ENCODE data around the gene TEKT3.

GRCh38 chr17:15289285-15290183, 51.9 kb downstream of the TEKT3 start:
- TF ChIP-seq POLR2A (IDR thresholded peaks at IDR 0.05), result no peak
- TF ChIP-seq, protein P1, sequence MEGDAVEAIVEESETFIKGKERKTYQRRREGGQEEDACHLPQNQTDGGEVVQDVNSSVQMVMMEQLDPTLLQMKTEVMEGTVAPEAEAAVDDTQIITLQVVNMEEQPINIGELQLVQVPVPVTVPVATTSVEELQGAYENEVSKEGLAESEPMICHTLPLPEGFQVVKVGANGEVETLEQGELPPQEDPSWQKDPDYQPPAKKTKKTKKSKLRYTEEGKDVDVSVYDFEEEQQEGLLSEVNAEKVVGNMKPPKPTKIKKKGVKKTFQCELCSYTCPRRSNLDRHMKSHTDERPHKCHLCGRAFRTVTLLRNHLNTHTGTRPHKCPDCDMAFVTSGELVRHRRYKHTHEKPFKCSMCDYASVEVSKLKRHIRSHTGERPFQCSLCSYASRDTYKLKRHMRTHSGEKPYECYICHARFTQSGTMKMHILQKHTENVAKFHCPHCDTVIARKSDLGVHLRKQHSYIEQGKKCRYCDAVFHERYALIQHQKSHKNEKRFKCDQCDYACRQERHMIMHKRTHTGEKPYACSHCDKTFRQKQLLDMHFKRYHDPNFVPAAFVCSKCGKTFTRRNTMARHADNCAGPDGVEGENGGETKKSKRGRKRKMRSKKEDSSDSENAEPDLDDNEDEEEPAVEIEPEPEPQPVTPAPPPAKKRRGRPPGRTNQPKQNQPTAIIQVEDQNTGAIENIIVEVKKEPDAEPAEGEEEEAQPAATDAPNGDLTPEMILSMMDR (IDR thresholded peaks at IDR 0.05), result no peak
